Raji (cell line): ENCODE data around the gene DLG1.

Experiments
- POLR2A ChIP-seq: IDR thresholded peaks from 2 replicates; pipeline ENCODE4 v1.6.1; 2011; ENCODE audit warnings: low read depth, low read length, control low read depth; ENCODE audit not compliant: insufficient read depth

DLG1 gene

DNA sequence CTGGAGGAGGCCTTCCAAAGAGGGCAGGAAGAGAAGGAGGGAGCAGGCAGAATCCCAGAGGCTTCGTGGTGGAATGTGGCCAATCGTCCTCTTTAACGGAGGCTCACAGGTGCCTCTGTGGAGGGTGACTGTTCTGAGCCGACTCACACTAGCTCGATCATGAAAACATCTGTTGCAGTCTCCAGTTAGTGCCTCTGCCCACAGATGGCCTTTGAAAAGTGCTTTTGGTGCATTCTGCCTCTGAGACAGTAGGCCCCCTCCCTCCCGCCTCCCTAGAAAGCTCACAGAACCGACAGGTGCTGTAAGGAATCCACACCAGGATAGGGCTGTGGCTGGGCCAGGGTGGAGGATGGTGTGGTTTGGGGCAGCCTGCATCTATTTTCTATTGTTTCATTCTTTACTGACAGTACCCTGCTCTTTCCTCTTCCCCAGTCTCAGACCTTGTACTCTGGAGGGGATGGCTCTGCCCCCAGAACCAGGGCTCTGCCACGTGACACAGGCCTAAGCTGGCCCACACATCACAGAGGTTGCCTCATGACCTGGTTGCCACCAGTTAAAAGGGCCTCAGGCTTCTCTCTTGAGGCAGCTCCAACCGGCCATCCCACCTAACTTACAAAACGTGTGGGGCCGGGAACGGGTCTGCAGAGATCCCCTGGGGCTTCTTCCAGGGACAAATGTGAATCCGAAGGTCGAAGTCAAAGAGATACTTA, 302.6 kb downstream of the DLG1 start:
- no peak for TF ChIP-seq POLR2A

DNA sequence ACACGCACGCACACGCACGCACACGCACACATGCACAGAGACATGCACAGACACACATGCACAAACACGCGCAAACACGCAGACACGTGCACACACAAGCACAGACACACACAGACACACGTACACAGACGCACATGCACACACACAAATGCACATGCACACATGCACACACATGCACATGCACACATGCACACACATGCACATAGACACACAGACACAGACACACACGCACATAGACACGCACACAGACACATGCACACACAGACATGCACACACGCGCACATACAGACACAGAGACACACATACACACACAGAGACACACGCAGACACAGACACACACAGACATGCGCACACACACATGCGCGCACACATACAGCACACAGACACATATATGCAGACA, 303.4 kb downstream of the DLG1 start:
- TF ChIP-seq POLR2A = no peak

DNA sequence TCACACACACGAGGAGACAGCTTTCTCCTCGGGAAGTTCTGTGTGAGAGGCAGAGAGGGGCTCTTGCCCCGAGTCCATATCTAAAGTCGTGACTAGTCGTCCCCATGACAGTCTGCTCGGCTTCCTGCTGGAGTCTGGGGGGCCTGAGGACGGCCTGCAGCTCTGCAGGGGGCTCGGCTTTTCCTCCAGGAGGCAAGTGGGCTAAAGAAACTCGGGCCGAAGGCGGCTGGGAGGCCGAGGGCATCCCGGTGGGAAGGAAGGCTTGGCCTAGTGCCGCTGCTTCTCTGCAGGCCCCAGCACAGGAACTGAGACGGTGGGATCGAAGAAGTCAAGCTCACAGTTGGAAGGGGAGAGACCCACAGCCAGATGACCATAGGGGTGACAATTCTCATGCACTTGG, 304.4 kb downstream of the DLG1 start:
- no peak for TF ChIP-seq POLR2A
